Measurements from ENCODE around the gene ATG2A.

DNA sequence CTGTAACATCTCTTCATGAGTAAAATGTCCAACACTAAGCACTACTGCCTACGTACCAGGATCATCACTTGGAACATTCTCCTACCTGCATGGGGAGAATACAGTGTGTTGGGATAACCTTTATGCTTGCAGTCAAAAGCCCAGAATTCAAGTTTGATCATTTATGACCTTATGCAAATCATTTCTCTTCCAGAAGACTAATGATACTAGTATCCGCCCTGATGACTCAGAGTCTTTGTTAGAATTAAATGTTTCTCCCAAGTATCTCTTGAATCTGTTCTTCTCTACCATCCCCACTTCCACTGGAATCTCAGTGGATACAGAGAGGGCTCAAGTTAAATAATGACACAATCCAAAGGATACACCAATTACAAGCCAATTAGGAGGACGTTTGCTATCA is 42.5 kb upstream of the ATG2A start:
- TF ChIP-seq, protein P1, sequence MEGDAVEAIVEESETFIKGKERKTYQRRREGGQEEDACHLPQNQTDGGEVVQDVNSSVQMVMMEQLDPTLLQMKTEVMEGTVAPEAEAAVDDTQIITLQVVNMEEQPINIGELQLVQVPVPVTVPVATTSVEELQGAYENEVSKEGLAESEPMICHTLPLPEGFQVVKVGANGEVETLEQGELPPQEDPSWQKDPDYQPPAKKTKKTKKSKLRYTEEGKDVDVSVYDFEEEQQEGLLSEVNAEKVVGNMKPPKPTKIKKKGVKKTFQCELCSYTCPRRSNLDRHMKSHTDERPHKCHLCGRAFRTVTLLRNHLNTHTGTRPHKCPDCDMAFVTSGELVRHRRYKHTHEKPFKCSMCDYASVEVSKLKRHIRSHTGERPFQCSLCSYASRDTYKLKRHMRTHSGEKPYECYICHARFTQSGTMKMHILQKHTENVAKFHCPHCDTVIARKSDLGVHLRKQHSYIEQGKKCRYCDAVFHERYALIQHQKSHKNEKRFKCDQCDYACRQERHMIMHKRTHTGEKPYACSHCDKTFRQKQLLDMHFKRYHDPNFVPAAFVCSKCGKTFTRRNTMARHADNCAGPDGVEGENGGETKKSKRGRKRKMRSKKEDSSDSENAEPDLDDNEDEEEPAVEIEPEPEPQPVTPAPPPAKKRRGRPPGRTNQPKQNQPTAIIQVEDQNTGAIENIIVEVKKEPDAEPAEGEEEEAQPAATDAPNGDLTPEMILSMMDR (conservative IDR thresholded peaks at IDR 0.05; ENCODE audit: low read depth, low read length) = no peak
- no peak for TF ChIP-seq EZH2 (IDR thresholded peaks at IDR 0.05; ENCODE audit: borderline replicate concordance, low read depth, low read length, poor library complexity, severe bottlenecking)

Data from A673 (cell line).